Tibial nerve (tissue), 3 donors: ENCODE data around the gene OCIAD2.

Experiments
- POLR2A ChIP-seq, 2 donors: fragments of 450-650 bp; IDR thresholded peaks; one replicate each; pipeline ENCODE4 v1.6.1; 2017; ENCODE audit warnings: antibody characterized with exemption in 2 of 2, mild to moderate bottlenecking in 2 of 2, moderate library complexity in 2 of 2
- TF ChIP-seq, protein P1 (sequence below), 5 experiments: fragments of 200-600 bp in 3 of 5; fragments of 450-650 bp in 2 of 5; sonication (generic) in 3 of 5; IDR thresholded peaks; one replicate each; pipeline ENCODE4 v1.5.1; 2016 to 2019; ENCODE audit warnings: antibody characterized with exemption in 5 of 5, mild to moderate bottlenecking in 3 of 5, moderate library complexity in 2 of 5

- TF ChIP-seq, protein P1, sequence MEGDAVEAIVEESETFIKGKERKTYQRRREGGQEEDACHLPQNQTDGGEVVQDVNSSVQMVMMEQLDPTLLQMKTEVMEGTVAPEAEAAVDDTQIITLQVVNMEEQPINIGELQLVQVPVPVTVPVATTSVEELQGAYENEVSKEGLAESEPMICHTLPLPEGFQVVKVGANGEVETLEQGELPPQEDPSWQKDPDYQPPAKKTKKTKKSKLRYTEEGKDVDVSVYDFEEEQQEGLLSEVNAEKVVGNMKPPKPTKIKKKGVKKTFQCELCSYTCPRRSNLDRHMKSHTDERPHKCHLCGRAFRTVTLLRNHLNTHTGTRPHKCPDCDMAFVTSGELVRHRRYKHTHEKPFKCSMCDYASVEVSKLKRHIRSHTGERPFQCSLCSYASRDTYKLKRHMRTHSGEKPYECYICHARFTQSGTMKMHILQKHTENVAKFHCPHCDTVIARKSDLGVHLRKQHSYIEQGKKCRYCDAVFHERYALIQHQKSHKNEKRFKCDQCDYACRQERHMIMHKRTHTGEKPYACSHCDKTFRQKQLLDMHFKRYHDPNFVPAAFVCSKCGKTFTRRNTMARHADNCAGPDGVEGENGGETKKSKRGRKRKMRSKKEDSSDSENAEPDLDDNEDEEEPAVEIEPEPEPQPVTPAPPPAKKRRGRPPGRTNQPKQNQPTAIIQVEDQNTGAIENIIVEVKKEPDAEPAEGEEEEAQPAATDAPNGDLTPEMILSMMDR (IDR thresholded peaks at IDR 0.05), result no peak
- no peak for TF ChIP-seq POLR2A (IDR thresholded peaks at IDR 0.05)
Measured at GRCh38 chr4:48913346-48913745, 6.8 kb upstream of the OCIAD2 start.
